D721Med (cell line): ENCODE data around the gene CLEC18C.
"Not testable (repeated sequence)": the region's sequence is repeated elsewhere in the genome, so short reads cannot be mapped to it uniquely, and the experiment has no call there.

ENCODE experiments used
- DNase-seq: peaks from one replicate; pipeline ENCODE4 v3.0.0; 2011; ENCODE audit warnings: low spot score; ENCODE audit not compliant: insufficient read length
- FAIRE-seq: peaks from 2 replicates; lab custom pipeline; 2011; peaks lifted over from hg19 to GRCh38; lab: Jason Lieb, UNC

Gene CLEC18C

GRCh38 chr16:70190574-70190973, 17.0 kb downstream of the CLEC18C start:
- FAIRE-seq, DNase-seq: not testable (repeated sequence)

- not testable (repeated sequence) for FAIRE-seq, DNase-seq
Measured at GRCh38 chr16:70196683-70197300, 23.2 kb downstream of the CLEC18C start.

GRCh38 chr16:70197611-70198010, 24.0 kb downstream of the CLEC18C start:
- DNase-seq, FAIRE-seq: not testable (repeated sequence)

- not testable (repeated sequence) for FAIRE-seq, DNase-seq
Measured at GRCh38 chr16:70198230-70198629, 24.6 kb downstream of the CLEC18C start.

GRCh38 chr16:70198666-70199065, 25.1 kb downstream of the CLEC18C start:
- not testable (repeated sequence) for DNase-seq, FAIRE-seq

GRCh38 chr16:70199170-70199569, 25.6 kb downstream of the CLEC18C start:
- DNase-seq, FAIRE-seq: not testable (repeated sequence)

- DNase-seq, FAIRE-seq: not testable (repeated sequence)
Measured at GRCh38 chr16:70200063-70200462, 26.5 kb downstream of the CLEC18C start.

GRCh38 chr16:70203508-70203907, 29.9 kb downstream of the CLEC18C start:
- FAIRE-seq, DNase-seq: not testable (repeated sequence)

- not testable (repeated sequence) for FAIRE-seq, DNase-seq
Measured at GRCh38 chr16:70204010-70204409, 30.4 kb downstream of the CLEC18C start.

GRCh38 chr16:70204668-70205405, 31.2 kb downstream of the CLEC18C start:
- FAIRE-seq, DNase-seq: not testable (repeated sequence)

- DNase-seq, FAIRE-seq: not testable (repeated sequence)
Measured at GRCh38 chr16:70206382-70206781, 32.8 kb downstream of the CLEC18C start.

GRCh38 chr16:70218586-70218985, 45.0 kb downstream of the CLEC18C start:
- not testable (repeated sequence) for DNase-seq, FAIRE-seq

GRCh38 chr16:70222574-70222973, 49.0 kb downstream of the CLEC18C start:
- not testable (repeated sequence) for FAIRE-seq, DNase-seq

- FAIRE-seq, DNase-seq: not testable (repeated sequence)
Measured at GRCh38 chr16:70223216-70223615, 49.6 kb downstream of the CLEC18C start.

GRCh38 chr16:70223971-70224513, 50.5 kb downstream of the CLEC18C start:
- FAIRE-seq, DNase-seq: not testable (repeated sequence)

GRCh38 chr16:70224645-70225044, 51.1 kb downstream of the CLEC18C start:
- not testable (repeated sequence) for DNase-seq, FAIRE-seq

- not testable (repeated sequence) for DNase-seq, FAIRE-seq
Measured at GRCh38 chr16:70225430-70225829, 51.8 kb downstream of the CLEC18C start.

- FAIRE-seq: not testable (repeated sequence)
Measured at GRCh38 chr16:70226024-70226423, 52.4 kb downstream of the CLEC18C start.

GRCh38 chr16:70231831-70232230, 58.2 kb downstream of the CLEC18C start:
- not testable (repeated sequence) for DNase-seq, FAIRE-seq

More at GRCh38 chr16:70226024-70226423, 52.4 kb downstream of the CLEC18C start:
- not testable (repeated sequence) for DNase-seq
